K562 (cell line): ENCODE measurements around the gene TYROBP. TPM values are rescaled to one million over a fixed set of nuclear protein-coding genes. Genes with fewer than 3 reads are reported as not detected.

Experiments used
- ARID2 ChIP-seq: fragments of 450-650 bp; IDR thresholded peaks from 2 replicates; pipeline ENCODE4 v1.6.1; 2017; ENCODE audit warnings: antibody characterized with exemption, mild to moderate bottlenecking
- CBX1 ChIP-seq: sonication (generic); IDR thresholded peaks from 2 replicates; pipeline ENCODE4 v1.6.1; 2016; ENCODE audit warnings: antibody characterized with exemption, low read depth, mild to moderate bottlenecking
- CBX8 ChIP-seq: fragments of 200-600 bp; sonication (generic); IDR thresholded peaks from 2 replicates; pipeline ENCODE4 v1.6.1; 2012; ENCODE audit warnings: borderline replicate concordance, mixed run types, low read depth, mild to moderate bottlenecking, moderate library complexity, mixed read lengths, low read length, control low read depth, inconsistent platforms; ENCODE audit not compliant: poor library complexity, severe bottlenecking; ENCODE audit errors: extremely low read depth
- GABPB1 ChIP-seq: sonication (generic); formaldehyde crosslinking; IDR thresholded peaks from 2 replicates; pipeline ENCODE4 v1.8.0; 2022; ENCODE audit warnings: mild to moderate bottlenecking, missing genetic modification reagents
- HEY1 ChIP-seq: fragments of 250-450 bp; sonication (Bioruptor Pico); IDR thresholded peaks from 2 replicates; pipeline ENCODE4 v1.5.0; 2020; ENCODE audit warnings: mild to moderate bottlenecking, moderate library complexity, borderline replicate concordance
- HMG20A ChIP-seq: fragments of 450-650 bp; formaldehyde crosslinking; conservative IDR thresholded peaks from 2 replicates; pipeline ENCODE4 v1.4.0; 2020; ENCODE audit warnings: mild to moderate bottlenecking, mixed read lengths
- L3MBTL2 ChIP-seq: fragments of 450-650 bp; IDR thresholded peaks from 2 replicates; pipeline ENCODE4 v1.6.1; 2016; ENCODE audit warnings: mild to moderate bottlenecking, moderate library complexity
- MBD1 ChIP-seq: fragments of 250-450 bp; sonication (Bioruptor Pico); IDR thresholded peaks from 2 replicates; pipeline ENCODE4 v1.8.0; 2022; ENCODE audit warnings: inconsistent platforms
- MCM7 ChIP-seq, 2 experiments: fragments of 450-650 bp; IDR thresholded peaks; 2 replicates each; pipeline ENCODE4 v1.6.1; 2016 to 2018
- RUNX1 ChIP-seq: sonication (generic); IDR thresholded peaks from 2 replicates; pipeline ENCODE4 v1.6.1; 2016; ENCODE audit warnings: antibody characterized with exemption, low read depth
- SAFB ChIP-seq: fragments of 200-400 bp; formaldehyde crosslinking; IDR thresholded peaks from 2 replicates; pipeline ENCODE4 v1.6.1; 2017; ENCODE audit warnings: low read depth, low read length, borderline replicate concordance
- SFPQ ChIP-seq: fragments of 200-400 bp; formaldehyde crosslinking; IDR thresholded peaks from 2 replicates; pipeline ENCODE4 v1.6.1; 2017; ENCODE audit warnings: mild to moderate bottlenecking, low read depth, low read length, moderate library complexity
- TFAP4 ChIP-seq: sonication (generic); formaldehyde crosslinking; IDR thresholded peaks from 2 replicates; pipeline ENCODE4 v1.8.0; 2022; ENCODE audit warnings: missing genetic modification reagents, mild to moderate bottlenecking, moderate library complexity, borderline replicate concordance
- ZBTB9 ChIP-seq: fragments of 450-650 bp; formaldehyde crosslinking; IDR thresholded peaks from 2 replicates; pipeline ENCODE4 v1.4.0; 2020; ENCODE audit warnings: mild to moderate bottlenecking, moderate library complexity
- ZNF12 ChIP-seq: sonication (generic); formaldehyde crosslinking; IDR thresholded peaks from 2 replicates; pipeline ENCODE4 v1.4.0; 2020; ENCODE audit warnings: mild to moderate bottlenecking, missing genetic modification reagents
- ZNF280B ChIP-seq: fragments of 250-450 bp; sonication (Bioruptor Pico); IDR thresholded peaks from 2 replicates; pipeline ENCODE4 v1.5.1; 2021; ENCODE audit warnings: mild to moderate bottlenecking
- ZNF644 ChIP-seq: fragments of 200-800 bp; sonication (Bioruptor generic); IDR thresholded peaks from 2 replicates; pipeline ENCODE4 v1.6.1; 2016; ENCODE audit warnings: low read depth, missing genetic modification characterization, missing compliant biosample characterization
- ZNF75A ChIP-seq: fragments of 450-650 bp; formaldehyde crosslinking; IDR thresholded peaks from 2 replicates; pipeline ENCODE4 v1.4.0; 2020; ENCODE audit warnings: mild to moderate bottlenecking
- polyA plus RNA-seq, 8 experiments: library from polyadenylated mRNA; depleted of rRNA in 4 of 8; stranded (reverse) in 5 of 8; unstranded in 3 of 8; fragments of >200 nt; fragmentation: Nextera tagmentation in 2 of 8; fragmentation: Illumina TruSeq in 1 of 8; extraction: Ambion mirVana in 2 of 8; extraction: Trizol in 1 of 8; gene quantifications; 2 replicates each; pipeline versions ENCODE4 v1.2.1 to v1.2.3, GENCODE V29; 2011 to 2014; ENCODE audit warnings: inconsistent platforms in 1 of 8, missing spikeins in 1 of 8
- total RNA-seq, 7 experiments: library from RNA; depleted of rRNA in 6 of 7; stranded (reverse); fragments of >200 nt in 6 of 7; fragmentation: Illumina TruSeq in 2 of 7; extraction: Trizol in 2 of 7; gene quantifications; 2 replicates each; pipeline versions ENCODE4 v1.2.1 to v1.2.3, GENCODE V29; 2011 to 2021; ENCODE audit warnings: low replicate concordance in 1 of 7

TYROBP gene
- total and polyA plus RNA-seq, 9 of the 15 experiments (the other 6 are each of a cell fraction or from before 2014, with no cell fraction given) = 0.72 to 8.2 (median 2.4) TPM

- TF ChIP-seq ZBTB9 (CRISPR knock-in tag) = peak; percentile 77; the same call in 1 of the 2 replicates
- TF ChIP-seq ZNF280B (CRISPR knock-in tag) = no peak
- no peak for TF ChIP-seq CBX1
- TF ChIP-seq ZNF644 (tag) = peak; percentile 76; the same call in 1 of the 2 replicates
- no peak for TF ChIP-seq ARID2
- TF ChIP-seq MBD1 (CRISPR knock-in tag) = no peak
- TF ChIP-seq RUNX1 = no peak
- no peak for TF ChIP-seq CBX8
- peak; percentile 83 for TF ChIP-seq GABPB1
- TF ChIP-seq TFAP4 (CRISPR knock-in tag) = peak; percentile 99
- peak; percentile 39; the same call in 1 of the 2 replicates for TF ChIP-seq L3MBTL2
- 0 out of 2 replicates have a peak, but pooled peaks have one; percentile 54 for TF ChIP-seq ZNF12 (CRISPR knock-in tag)
- TF ChIP-seq HMG20A = no peak
- no peak for TF ChIP-seq MCM7 (IDR thresholded peaks at IDR 0.05)
- no peak for TF ChIP-seq SFPQ
- TF ChIP-seq HEY1 = no peak
- TF ChIP-seq SAFB = no peak
- TF ChIP-seq ZNF75A (CRISPR knock-in tag) = no peak
Observed at GRCh38 chr19:35879770-35880317, 28.3 kb downstream of the TYROBP start (continued).
